ENCODE data around the gene SPRING1.

Gene SPRING1

GRCh38 chr12:116693286-116694227, 44.3 kb downstream of the SPRING1 start:
- TF ChIP-seq, protein P1, sequence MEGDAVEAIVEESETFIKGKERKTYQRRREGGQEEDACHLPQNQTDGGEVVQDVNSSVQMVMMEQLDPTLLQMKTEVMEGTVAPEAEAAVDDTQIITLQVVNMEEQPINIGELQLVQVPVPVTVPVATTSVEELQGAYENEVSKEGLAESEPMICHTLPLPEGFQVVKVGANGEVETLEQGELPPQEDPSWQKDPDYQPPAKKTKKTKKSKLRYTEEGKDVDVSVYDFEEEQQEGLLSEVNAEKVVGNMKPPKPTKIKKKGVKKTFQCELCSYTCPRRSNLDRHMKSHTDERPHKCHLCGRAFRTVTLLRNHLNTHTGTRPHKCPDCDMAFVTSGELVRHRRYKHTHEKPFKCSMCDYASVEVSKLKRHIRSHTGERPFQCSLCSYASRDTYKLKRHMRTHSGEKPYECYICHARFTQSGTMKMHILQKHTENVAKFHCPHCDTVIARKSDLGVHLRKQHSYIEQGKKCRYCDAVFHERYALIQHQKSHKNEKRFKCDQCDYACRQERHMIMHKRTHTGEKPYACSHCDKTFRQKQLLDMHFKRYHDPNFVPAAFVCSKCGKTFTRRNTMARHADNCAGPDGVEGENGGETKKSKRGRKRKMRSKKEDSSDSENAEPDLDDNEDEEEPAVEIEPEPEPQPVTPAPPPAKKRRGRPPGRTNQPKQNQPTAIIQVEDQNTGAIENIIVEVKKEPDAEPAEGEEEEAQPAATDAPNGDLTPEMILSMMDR (IDR thresholded peaks at IDR 0.05): no peak

GRCh38 chr12:116692605-116693004, 45.3 kb downstream of the SPRING1 start:
- TF ChIP-seq, protein P1 (IDR thresholded peaks at IDR 0.05): no peak

- TF ChIP-seq, protein P1 (IDR thresholded peaks at IDR 0.05): no peak
These were observed 46.2 kb downstream of the SPRING1 start for GRCh38 chr12:116691636-116692035.

DNA sequence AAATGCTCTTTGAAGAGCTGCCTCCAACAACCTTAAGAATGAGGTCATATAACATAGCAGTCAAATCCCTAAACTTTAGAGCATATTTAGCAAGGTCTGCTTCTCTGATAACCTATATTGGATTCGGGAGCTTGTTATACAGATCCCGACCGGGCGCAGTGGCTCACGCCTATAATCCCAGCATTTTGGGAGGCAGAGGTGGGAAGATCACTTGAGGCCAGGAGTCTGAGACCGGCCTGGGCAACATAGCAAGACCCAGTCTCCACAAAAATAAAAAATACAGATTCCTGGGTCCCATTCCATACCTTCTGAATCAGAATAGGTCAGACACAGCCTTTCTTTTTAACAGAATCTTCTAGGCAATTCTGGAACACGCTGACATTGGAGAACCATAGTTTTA, 46.7 kb downstream of the SPRING1 start:
- TF ChIP-seq, protein P1 (IDR thresholded peaks at IDR 0.05): no peak

DNA sequence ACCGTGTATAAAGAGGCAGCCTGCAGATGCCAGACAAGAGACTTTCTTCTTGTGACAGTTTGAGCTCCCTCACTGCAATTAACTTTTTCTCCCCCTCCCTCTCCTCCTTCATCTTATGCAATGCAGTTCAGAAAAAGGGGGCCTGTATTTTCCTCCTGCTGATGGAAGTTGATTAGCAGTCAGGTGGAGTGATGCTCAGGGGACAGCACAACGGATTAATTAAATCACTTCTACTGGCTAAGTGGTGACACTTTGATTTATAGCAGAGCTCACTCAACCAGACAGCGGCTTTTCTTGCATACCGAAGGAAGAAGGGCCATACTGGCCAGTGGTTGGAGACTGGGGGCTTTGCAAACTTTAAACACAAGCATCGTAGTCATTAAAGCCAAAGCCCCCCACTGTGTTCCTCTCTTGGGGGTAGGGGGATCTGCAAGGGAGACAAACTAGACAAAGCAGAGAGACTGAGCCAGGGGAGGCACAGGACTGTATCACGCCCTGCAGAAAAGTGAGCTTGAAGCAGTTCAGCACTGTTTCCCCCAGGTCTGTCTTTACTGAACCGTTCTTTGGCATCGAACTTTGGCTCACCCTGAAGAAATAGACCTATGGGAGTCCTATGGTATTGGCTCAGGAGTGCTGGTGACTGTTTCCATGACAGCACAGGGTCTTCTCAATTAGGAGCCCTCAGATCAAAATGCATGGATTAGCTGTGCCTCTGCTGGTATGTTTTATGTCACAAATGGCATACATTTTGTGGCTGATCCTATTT, 47.7 kb downstream of the SPRING1 start:
- TF ChIP-seq, protein P1 (IDR thresholded peaks at IDR 0.05): no peak

DNA sequence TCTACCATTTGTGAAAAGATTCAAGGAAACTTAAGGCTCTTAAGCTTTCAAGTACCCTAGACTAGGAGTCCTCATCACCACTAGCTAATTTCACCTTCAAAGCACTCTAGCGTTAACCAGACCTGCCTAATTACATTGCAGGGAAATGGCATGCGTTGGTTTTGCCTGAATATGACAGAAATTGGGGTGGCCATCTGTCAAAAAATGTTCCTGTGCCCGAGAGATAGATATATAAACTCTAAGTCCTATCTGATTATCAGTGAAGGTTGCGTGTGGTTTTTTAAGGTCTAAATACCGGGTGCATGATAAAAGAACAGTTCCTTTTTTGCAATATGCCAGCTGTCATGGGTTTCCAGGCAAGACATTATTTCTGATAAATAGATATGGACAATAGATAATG, 48.3 kb downstream of the SPRING1 start:
- TF ChIP-seq, protein P1 (IDR thresholded peaks at IDR 0.05): no peak
